ENCODE results near the gene WDR26.
A peak's percentile ranks its signal among the peaks of the same experiment; 100 is the strongest.

Gene WDR26

DNA sequence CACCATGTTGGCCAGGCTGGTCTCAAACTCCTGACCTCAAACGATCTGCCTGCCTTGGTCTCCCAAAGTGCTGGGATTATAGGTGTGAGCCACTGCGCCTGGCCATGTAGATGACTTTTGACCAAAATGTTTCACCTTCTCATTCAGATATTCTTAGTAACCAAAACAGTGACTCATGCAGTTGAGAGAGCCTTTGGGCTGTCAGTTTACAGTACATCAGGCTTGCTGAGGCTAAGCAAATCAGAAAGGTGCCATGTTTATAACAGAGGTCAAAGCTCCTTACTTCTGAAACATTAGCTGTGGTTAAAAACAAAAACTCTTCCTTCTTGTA lies 57.0 kb downstream of the WDR26 start:
- TF ChIP-seq, protein P1, sequence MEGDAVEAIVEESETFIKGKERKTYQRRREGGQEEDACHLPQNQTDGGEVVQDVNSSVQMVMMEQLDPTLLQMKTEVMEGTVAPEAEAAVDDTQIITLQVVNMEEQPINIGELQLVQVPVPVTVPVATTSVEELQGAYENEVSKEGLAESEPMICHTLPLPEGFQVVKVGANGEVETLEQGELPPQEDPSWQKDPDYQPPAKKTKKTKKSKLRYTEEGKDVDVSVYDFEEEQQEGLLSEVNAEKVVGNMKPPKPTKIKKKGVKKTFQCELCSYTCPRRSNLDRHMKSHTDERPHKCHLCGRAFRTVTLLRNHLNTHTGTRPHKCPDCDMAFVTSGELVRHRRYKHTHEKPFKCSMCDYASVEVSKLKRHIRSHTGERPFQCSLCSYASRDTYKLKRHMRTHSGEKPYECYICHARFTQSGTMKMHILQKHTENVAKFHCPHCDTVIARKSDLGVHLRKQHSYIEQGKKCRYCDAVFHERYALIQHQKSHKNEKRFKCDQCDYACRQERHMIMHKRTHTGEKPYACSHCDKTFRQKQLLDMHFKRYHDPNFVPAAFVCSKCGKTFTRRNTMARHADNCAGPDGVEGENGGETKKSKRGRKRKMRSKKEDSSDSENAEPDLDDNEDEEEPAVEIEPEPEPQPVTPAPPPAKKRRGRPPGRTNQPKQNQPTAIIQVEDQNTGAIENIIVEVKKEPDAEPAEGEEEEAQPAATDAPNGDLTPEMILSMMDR (IDR thresholded peaks at IDR 0.05; ENCODE audit: low read depth, low read length, missing control alignments): no peak
- no peak overlapping the region for H3K4me3 ChIP-seq (replicated peaks; ENCODE audit: low read depth, low read length)
- no peak for DNase-seq (ENCODE audit: extremely low read depth, low read depth)

DNA sequence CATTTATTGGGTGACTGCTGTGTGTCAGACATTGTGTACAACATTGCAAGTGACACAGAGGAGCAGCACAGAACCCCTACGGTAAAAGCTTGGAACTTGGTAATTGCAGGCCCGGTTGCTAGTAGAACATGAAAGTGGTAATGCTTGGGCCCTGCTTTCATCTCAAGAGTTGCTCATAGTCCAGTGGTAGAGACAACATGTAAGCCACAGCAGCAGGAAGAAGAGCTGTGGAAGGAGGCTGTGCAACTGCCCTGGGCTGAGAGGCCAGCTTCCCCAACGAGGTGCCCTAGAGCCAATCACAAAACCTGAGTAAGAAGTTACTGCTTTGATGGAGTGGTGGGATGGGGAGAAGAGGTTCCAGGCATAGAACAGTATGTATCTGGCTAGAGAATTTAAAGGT lies 59.5 kb downstream of the WDR26 start:
- H3K4me3 ChIP-seq (replicated peaks; ENCODE audit: low read depth, low read length): no peak overlapping the region
- no peak for DNase-seq (ENCODE audit: extremely low read depth, low read depth)
- TF ChIP-seq, protein P1 (IDR thresholded peaks at IDR 0.05; ENCODE audit: low read depth, low read length, missing control alignments): no peak

DNA sequence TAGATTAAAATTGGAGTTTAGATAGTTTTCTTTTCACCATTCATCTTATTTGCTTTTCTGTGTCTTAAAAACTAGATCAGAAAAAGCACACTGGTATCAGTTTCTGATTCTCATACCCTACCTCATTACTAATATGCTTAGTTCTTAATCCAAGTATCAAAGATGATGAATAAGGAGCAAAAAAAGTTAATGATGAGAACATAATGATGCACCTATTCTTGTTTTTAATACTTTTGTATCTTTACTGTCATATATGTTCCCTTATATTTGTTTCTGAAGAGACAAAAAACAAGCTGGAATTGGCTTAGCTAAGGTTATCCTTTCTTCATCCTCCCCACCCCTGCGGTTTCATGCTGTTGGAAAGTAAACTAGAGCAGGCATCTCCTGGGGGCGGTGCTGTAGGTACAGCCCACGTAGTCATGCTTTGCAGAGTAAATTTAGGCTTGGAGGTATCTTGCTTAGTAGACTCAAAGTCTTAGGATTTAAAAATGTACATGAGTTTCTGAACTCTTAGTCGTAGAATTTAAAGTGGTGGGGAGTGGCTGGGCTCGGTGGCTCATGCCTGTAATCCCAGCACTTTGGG lies 61.5 kb downstream of the WDR26 start:
- no peak overlapping the region for H3K4me3 ChIP-seq (replicated peaks; ENCODE audit: low read depth, low read length)
- no peak for DNase-seq (ENCODE audit: extremely low read depth, low read depth)
- TF ChIP-seq, protein P1 (IDR thresholded peaks at IDR 0.05; ENCODE audit: low read depth, low read length, missing control alignments): no peak

DNA sequence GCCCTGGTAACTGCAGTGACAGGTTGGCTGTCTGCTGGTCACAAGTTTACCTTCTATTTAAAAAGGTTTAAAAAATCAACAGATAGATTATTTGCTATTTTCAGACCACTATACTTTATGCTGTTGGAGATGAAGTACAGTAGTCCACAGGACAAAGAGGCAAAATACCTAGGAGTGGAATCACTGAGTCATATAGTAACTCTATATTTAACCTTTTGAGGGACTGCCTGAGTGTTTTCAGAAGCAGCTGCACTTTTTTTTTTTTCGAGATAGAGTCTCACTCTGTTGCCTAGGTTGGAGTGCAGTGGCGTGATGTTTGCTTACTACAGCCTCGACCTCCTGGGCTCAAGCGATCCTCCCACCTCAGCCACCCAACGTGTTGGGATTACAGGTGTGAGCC lies 66.2 kb downstream of the WDR26 start:
- no peak for DNase-seq (ENCODE audit: extremely low read depth, low read depth)
- H3K4me3 ChIP-seq (replicated peaks; ENCODE audit: low read depth, low read length): no peak overlapping the region
- TF ChIP-seq, protein P1 (IDR thresholded peaks at IDR 0.05; ENCODE audit: low read depth, low read length, missing control alignments): no peak

DNA sequence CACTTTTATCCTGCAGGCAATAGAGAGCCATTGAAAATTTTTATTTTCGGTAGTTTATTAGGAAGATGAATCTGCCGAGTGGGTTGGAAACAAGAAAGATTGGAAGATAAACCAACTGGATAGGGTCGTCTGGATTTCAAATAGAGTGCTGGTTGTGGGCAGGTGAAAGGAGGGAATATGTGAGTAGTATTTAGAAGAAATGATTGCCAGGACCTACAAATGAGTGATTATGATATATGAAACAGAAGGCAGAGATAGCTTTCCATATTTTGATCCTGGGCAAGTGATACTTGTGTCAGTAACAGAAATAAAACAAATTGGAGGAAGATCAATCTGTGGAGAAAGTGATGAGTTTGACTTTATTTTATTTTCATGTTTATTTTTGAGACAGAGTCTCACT lies 75.4 kb downstream of the WDR26 start:
- TF ChIP-seq, protein P1 (IDR thresholded peaks at IDR 0.05; ENCODE audit: low read depth, low read length, missing control alignments): no peak

DNA sequence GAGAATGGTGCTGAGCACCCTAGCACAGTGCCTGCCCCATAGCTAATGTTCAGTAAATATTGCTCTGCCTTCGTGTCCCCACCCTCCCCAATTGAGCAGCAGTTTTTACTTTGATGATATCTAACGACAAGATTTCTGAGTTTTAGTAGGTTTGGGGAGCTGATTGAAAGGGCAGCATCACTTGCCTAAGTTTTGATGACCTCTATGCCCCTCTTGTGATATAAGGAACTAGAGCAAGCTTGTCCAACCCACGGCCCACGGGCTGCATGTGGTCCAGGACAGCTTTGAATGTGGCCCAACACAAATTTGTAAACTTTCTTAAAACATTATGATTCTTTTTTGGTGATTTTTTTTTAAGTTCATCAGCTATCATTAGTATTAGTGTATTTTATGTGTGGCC lies 76.4 kb downstream of the WDR26 start:
- TF ChIP-seq, protein P1 (IDR thresholded peaks at IDR 0.05; ENCODE audit: low read depth, low read length, missing control alignments): no peak
- no peak for DNase-seq (ENCODE audit: extremely low read depth, low read depth)
- peak overlapping the region; percentile 78 for H3K4me3 ChIP-seq (replicated peaks; ENCODE audit: low read depth, low read length)

More for the DNA sequence above, 75.4 kb downstream of the WDR26 start:
- no peak for DNase-seq (ENCODE audit: extremely low read depth, low read depth)
- H3K4me3 ChIP-seq (replicated peaks; ENCODE audit: low read depth, low read length): no peak overlapping the region

DNA sequence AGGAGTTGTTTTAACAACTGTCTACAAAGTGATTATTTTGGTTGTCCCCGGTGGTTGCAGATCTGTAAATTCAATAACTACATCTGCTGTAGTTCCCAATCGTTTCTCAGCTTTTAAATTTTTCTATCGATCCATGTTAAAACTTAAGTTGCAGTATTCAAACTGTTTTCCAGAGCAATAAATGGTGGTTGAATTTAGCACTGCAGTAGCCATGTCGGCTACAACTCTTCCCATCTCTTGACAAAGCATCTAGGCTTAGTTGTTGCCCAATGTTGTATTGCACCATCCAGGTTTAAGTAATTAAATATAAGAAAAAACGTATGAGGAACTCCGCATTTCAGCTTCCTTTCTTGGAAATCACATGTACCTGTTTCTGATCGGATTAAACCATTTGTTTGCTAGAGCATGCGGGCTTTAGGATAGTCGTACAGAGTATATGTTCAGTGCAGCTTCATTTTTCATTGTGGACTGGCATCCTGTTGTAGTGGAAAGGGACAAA lies 76.9 kb downstream of the WDR26 start:
- no peak for DNase-seq (ENCODE audit: extremely low read depth, low read depth)
- peak overlapping the region; percentile 78 for H3K4me3 ChIP-seq (replicated peaks; ENCODE audit: low read depth, low read length)
- TF ChIP-seq, protein P1 (IDR thresholded peaks at IDR 0.05; ENCODE audit: low read depth, low read length, missing control alignments): no peak
